ENCODE measurements around the gene PLEKHA1.

- TF ChIP-seq CTCF (IDR thresholded peaks at IDR 0.05; ENCODE audit: low read depth, low read length) (no peak), EZH2phosphoT487 (IDR thresholded peaks at IDR 0.05; ENCODE audit: low read depth) (no peak)
Observed at GRCh38 chr10:122386514-122386913, 12.0 kb downstream of the PLEKHA1 start.
